Body of pancreas (tissue), 4 donors: ENCODE results near the gene IL37. TPM values are rescaled to one million over a fixed set of nuclear protein-coding genes. Genes with fewer than 3 reads are reported as not detected.
"Not testable (repeated sequence)": the region's sequence is repeated elsewhere in the genome, so short reads cannot be mapped to it uniquely, and the experiment has no call there.

Experiments used
- ATAC-seq: fragments of 150-250 bp; one replicate; pipeline ENCODE4 v1.9.1; 2016
- DNase-seq, 4 donors: peaks; one replicate each; pipeline ENCODE4 v3.0.0-alpha.2; 2019
- H3K27ac ChIP-seq, 4 donors: fragments of 200-600 bp; sonication (generic); 1 replicate in 3 of 4; 2 replicates in 1 of 4; pipeline versions ENCODE4 v1.5.1 to v1.6.1; 2016 to 2019; ENCODE audit warnings: mild to moderate bottlenecking in 1 of 4, mixed read lengths in 1 of 4, moderate library complexity in 1 of 4
- H3K27me3 ChIP-seq, 2 donors: fragments of 200-600 bp; sonication (generic); one replicate each; pipeline ENCODE4 v1.6.0; 2016; ENCODE audit warnings: mild to moderate bottlenecking in 1 of 2
- H3K36me3 ChIP-seq, 2 donors: fragments of 200-600 bp; sonication (generic); replicated peaks in 1 of 2; 2 replicates each; pipeline ENCODE4 v1.5.1; 2016; ENCODE audit warnings: low read depth in 2 of 2; ENCODE audit not compliant: insufficient read depth in 1 of 2
- H3K4me1 ChIP-seq: fragments of 200-600 bp; sonication (generic); one replicate; pipeline ENCODE4 v1.6.0; 2016
- H3K4me3 ChIP-seq, 2 donors: fragments of 200-600 bp; sonication (generic); 1 replicate in 1 of 2; 2 replicates in 1 of 2; pipeline ENCODE4 v1.5.1; 2016 to 2019
- H3K9me3 ChIP-seq, 3 donors: fragments of 200-600 bp; sonication (generic); 1 replicate in 2 of 3; 2 replicates in 1 of 3; pipeline ENCODE4 v1.5.1; 2016
- CTCF ChIP-seq, 7 experiments: fragments of 450-650 bp in 4 of 7; fragments of 200-600 bp in 3 of 7; sonication (generic) in 3 of 7; IDR thresholded peaks; one replicate each; pipeline ENCODE4 v1.5.1; 2016 to 2019; ENCODE audit warnings: antibody characterized with exemption in 7 of 7
- POLR2A ChIP-seq, 3 donors: fragments of 450-650 bp; IDR thresholded peaks; one replicate each; pipeline ENCODE4 v1.6.1; 2016; ENCODE audit warnings: antibody characterized with exemption in 3 of 3, mild to moderate bottlenecking in 2 of 3
- WGBS, 2 donors: methylation state at CpG; one replicate each; pipeline ENCODE4 v1.1.5; 2017; 5-methylcytosine and 5-hydroxymethylcytosine counted together
- intact Hi-C: fragments of 100-400 bp; cut with DNase I; formaldehyde crosslinking; loops from one replicate; pipeline ENCODE4 v1.15.1; 2023
- total RNA-seq, 2 donors: library from RNA; depleted of rRNA; stranded (reverse); fragments of >200 nt; gene quantifications; one replicate each; pipeline ENCODE4 v1.1.0, GENCODE V29; 2016

Gene IL37
- total RNA-seq, 2 donors from 2014 or later: not detected

- DNase-seq (no peak), ATAC-seq (no peak)
- Histone ChIP-seq H3K36me3 (no peaks in the 10 kb centered on the region), H3K27me3 (no peaks in the 10 kb centered on the region), H3K4me1 (no peaks in the 10 kb centered on the region), H3K27ac (no peak overlapping the region), H3K4me3 (no peak overlapping the region), H3K9me3 (no peaks in the 10 kb centered on the region)
- TF ChIP-seq CTCF (IDR thresholded peaks at IDR 0.05): no peak
- no peak for TF ChIP-seq POLR2A (IDR thresholded peaks at IDR 0.05)
- WGBS, 2 donors: 66 to 71% methylated on average over 2 of the region's 2 CpGs
- intact Hi-C loops: no loop called here
Measured at GRCh38 chr2:112906276-112906675, 4.7 kb upstream of the IL37 start.

GRCh38 chr2:112907001-112907949 lies 3.7 kb upstream of the IL37 start:
- Histone ChIP-seq H3K36me3 (no peaks in the 10 kb centered on the region), H3K4me1 (no peaks in the 10 kb centered on the region), H3K27ac (no peak overlapping the region), H3K9me3 (no peaks in the 10 kb centered on the region), H3K4me3 (no peak overlapping the region), H3K27me3 (no peaks in the 10 kb centered on the region)
- TF ChIP-seq CTCF (IDR thresholded peaks at IDR 0.05) (no peak), POLR2A (IDR thresholded peaks at IDR 0.05) (no peak)
- DNase-seq: no peak
- ATAC-seq: no peak
- intact Hi-C loops: no loop called here
- WGBS, 2 donors: 92 to 94% methylated on average over 12 of the region's 12 CpGs

DNA sequence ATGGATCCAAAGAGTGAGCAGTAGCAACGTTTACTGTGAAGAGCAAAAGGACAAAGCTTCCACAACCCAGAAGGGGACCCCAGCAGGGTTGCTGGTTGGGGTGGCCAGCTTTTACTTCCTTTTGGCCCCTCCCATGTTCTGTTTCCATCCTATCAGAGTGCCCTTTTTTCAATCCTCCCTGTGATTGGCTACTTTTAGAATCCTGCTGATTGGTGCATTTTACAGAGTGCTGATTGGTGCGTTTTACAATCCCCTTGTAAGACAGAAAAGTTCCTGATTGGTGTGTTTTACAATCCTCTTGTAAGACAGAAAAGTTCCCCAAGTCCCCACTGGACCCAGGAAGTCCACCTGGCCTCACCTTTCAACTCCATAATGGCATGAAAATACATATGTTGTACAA lies 2.4 kb upstream of the IL37 start:
- H3K27me3 ChIP-seq, intact Hi-C loops, H3K9me3 ChIP-seq, DNase-seq, ATAC-seq, H3K4me3 ChIP-seq, H3K4me1 ChIP-seq, H3K36me3 ChIP-seq, H3K27ac ChIP-seq: not testable (repeated sequence)
- 66 to 75% methylated on average over 2 of the region's 2 CpGs for WGBS, 2 donors

- DNase-seq (no peak), ATAC-seq (no peak)
- Histone ChIP-seq H3K9me3 (no peaks in the 10 kb centered on the region), H3K27ac (no peak overlapping the region), H3K4me1 (no peaks in the 10 kb centered on the region), H3K27me3 (no peaks in the 10 kb centered on the region), H3K4me3 (no peak overlapping the region), H3K36me3 (no peaks in the 10 kb centered on the region)
- no peak for TF ChIP-seq POLR2A (IDR thresholded peaks at IDR 0.05)
- no peak for TF ChIP-seq CTCF (IDR thresholded peaks at IDR 0.05)
- intact Hi-C loops: no loop called here
Measured at GRCh38 chr2:112910219-112910618, 746 bp upstream of the IL37 start.

GRCh38 chr2:112912403-112912802 lies 1.4 kb downstream of the IL37 start:
- no peak overlapping the region for H3K4me3 ChIP-seq
- no peak overlapping the region for H3K27ac ChIP-seq
- no peaks in the 10 kb centered on the region for H3K27me3 ChIP-seq
- no peak for TF ChIP-seq CTCF (IDR thresholded peaks at IDR 0.05)
- no peak for TF ChIP-seq POLR2A (IDR thresholded peaks at IDR 0.05)
- no peaks in the 10 kb centered on the region for H3K9me3 ChIP-seq
- WGBS, 2 donors: 70% methylated on average over 4 of the region's 4 CpGs
- ATAC-seq (no peak), DNase-seq (no peak)
- no peaks in the 10 kb centered on the region for H3K4me1 ChIP-seq
- intact Hi-C loops: no loop called here
- no peaks in the 10 kb centered on the region for H3K36me3 ChIP-seq
